GM12875 (cell line): ENCODE data around the gene FERMT2.

Experiments used
- H3K4me3 ChIP-seq: one replicate; pipeline ENCODE4 v1.5.1; 2011; ENCODE audit warnings: low read depth, low read length, control low read depth
- CTCF ChIP-seq: IDR thresholded peaks from 2 replicates; pipeline ENCODE4 v1.5.1; 2011; ENCODE audit warnings: low read depth, mild to moderate bottlenecking, control low read depth, inconsistent platforms, low read length, moderate library complexity, borderline replicate concordance; ENCODE audit not compliant: insufficient read depth

The FERMT2 gene

GRCh38 chr14:52902971-52903619 is 47.8 kb downstream of the FERMT2 start:
- H3K4me3 ChIP-seq: no peak overlapping the region
- no peak for TF ChIP-seq CTCF

- H3K4me3 ChIP-seq: no peak overlapping the region
- TF ChIP-seq CTCF: no peak
Measured at GRCh38 chr14:52901357-52901980, 49.4 kb downstream of the FERMT2 start.

GRCh38 chr14:52900731-52901130 is 50.1 kb downstream of the FERMT2 start:
- TF ChIP-seq CTCF: no peak
- no peak overlapping the region for H3K4me3 ChIP-seq

- no peak for TF ChIP-seq CTCF
- no peak overlapping the region for H3K4me3 ChIP-seq
Measured at GRCh38 chr14:52898496-52898895, 52.4 kb downstream of the FERMT2 start.

GRCh38 chr14:52895000-52895399 is 55.9 kb downstream of the FERMT2 start:
- no peak for TF ChIP-seq CTCF
- no peak overlapping the region for H3K4me3 ChIP-seq

GRCh38 chr14:52891800-52892199 is 59.0 kb downstream of the FERMT2 start:
- no peak overlapping the region for H3K4me3 ChIP-seq
- TF ChIP-seq CTCF: no peak

GRCh38 chr14:52888839-52889838 is 61.7 kb downstream of the FERMT2 start:
- H3K4me3 ChIP-seq: no peak overlapping the region
- no peak for TF ChIP-seq CTCF
